Astrocyte (in vitro differentiated cells and primary cell): ENCODE data around the gene PPP1R16B.

Source experiments
- EZH2 ChIP-seq: IDR thresholded peaks from 2 replicates; pipeline ENCODE4 v1.6.1; 2012; ENCODE audit warnings: mild to moderate bottlenecking, low read length, inconsistent platforms; ENCODE audit not compliant: insufficient read depth
- TF ChIP-seq, protein P1 (sequence below): IDR thresholded peaks from 2 replicates; pipeline ENCODE4 v1.5.1; 2011; ENCODE audit warnings: low read depth, mild to moderate bottlenecking, inconsistent platforms, low read length, moderate library complexity; ENCODE audit not compliant: insufficient read depth

GRCh38 chr20:38831995-38832620 lies 26.6 kb downstream of the PPP1R16B start:
- TF ChIP-seq, protein P1, sequence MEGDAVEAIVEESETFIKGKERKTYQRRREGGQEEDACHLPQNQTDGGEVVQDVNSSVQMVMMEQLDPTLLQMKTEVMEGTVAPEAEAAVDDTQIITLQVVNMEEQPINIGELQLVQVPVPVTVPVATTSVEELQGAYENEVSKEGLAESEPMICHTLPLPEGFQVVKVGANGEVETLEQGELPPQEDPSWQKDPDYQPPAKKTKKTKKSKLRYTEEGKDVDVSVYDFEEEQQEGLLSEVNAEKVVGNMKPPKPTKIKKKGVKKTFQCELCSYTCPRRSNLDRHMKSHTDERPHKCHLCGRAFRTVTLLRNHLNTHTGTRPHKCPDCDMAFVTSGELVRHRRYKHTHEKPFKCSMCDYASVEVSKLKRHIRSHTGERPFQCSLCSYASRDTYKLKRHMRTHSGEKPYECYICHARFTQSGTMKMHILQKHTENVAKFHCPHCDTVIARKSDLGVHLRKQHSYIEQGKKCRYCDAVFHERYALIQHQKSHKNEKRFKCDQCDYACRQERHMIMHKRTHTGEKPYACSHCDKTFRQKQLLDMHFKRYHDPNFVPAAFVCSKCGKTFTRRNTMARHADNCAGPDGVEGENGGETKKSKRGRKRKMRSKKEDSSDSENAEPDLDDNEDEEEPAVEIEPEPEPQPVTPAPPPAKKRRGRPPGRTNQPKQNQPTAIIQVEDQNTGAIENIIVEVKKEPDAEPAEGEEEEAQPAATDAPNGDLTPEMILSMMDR = no peak
- no peak for TF ChIP-seq EZH2
